Measurements from ENCODE around the gene NLRP2B.

DNA sequence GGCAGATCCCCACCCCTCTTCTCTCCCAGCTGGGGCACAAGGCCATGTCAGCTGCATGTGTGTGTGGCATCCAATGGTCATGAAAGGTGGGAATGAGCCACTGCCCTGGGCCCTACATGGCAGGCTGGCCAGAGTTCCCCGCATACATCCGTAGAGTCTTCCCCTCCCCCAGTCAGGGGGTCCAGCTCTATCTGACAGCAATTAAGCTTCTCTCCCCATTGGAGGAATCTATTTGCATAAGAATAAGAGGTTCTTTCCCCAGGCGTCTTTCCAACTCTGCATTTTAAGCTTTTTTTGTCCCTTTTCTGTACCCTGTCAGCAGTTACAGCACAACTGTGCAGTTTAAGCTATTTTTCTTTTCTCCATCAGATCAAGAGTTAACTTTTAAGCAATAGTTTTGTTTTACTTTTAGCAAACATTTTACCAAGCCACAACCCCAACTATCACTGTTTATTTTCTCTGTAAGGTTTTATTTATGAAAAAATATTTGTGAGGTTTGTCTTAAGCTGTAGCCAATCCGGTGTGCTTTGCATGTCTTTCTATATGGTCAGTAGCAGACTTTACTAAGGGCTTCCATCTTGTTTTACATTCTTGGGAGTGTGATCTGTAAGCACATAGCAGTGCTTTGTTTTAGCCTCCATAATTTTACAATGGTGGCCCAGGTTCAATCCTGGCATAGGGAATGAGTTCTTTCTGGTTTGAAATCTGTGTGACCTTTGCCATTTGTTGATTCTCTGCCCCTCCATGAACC, 28.7 kb downstream of the NLRP2B start:
- TF ChIP-seq POLR2A (IDR thresholded peaks at IDR 0.05) (no peak), EP300 (IDR thresholded peaks at IDR 0.05) (no peak)
- TF ChIP-seq, protein P1, sequence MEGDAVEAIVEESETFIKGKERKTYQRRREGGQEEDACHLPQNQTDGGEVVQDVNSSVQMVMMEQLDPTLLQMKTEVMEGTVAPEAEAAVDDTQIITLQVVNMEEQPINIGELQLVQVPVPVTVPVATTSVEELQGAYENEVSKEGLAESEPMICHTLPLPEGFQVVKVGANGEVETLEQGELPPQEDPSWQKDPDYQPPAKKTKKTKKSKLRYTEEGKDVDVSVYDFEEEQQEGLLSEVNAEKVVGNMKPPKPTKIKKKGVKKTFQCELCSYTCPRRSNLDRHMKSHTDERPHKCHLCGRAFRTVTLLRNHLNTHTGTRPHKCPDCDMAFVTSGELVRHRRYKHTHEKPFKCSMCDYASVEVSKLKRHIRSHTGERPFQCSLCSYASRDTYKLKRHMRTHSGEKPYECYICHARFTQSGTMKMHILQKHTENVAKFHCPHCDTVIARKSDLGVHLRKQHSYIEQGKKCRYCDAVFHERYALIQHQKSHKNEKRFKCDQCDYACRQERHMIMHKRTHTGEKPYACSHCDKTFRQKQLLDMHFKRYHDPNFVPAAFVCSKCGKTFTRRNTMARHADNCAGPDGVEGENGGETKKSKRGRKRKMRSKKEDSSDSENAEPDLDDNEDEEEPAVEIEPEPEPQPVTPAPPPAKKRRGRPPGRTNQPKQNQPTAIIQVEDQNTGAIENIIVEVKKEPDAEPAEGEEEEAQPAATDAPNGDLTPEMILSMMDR (IDR thresholded peaks at IDR 0.05) = no peak
